ENCODE data around the gene EFHC1.

DNA sequence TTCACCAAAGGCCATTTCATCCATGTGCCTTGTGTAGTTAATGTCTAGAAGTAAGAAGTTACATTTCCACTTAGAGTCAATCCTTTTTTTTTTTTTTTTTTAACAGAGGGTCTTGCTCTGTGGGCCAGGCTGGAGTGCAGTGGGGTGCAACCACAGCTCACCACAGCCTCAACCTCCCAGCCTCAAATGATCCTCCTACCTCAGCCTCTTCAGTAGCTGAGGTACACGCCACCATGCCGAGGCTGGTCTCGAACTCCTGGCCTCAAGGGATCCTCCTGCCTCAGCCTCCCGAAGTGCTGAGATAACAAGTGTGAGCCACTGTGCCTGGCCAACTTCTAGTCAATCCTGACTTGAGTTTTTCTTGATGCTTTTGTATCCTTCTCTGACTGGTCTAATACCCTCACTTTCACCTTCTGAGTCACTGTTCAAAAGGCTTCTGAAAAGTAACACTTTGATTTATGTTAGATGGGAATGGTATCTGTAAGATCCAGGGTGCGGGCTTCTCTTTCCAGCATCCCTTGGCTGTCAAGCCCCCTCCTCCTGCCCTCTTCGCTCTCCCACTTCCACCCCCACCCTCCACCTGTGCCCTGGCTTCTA, 134.6 kb downstream of the EFHC1 start:
- TF ChIP-seq POLR2A (IDR thresholded peaks at IDR 0.05) = no peak
- TF ChIP-seq, protein P1, sequence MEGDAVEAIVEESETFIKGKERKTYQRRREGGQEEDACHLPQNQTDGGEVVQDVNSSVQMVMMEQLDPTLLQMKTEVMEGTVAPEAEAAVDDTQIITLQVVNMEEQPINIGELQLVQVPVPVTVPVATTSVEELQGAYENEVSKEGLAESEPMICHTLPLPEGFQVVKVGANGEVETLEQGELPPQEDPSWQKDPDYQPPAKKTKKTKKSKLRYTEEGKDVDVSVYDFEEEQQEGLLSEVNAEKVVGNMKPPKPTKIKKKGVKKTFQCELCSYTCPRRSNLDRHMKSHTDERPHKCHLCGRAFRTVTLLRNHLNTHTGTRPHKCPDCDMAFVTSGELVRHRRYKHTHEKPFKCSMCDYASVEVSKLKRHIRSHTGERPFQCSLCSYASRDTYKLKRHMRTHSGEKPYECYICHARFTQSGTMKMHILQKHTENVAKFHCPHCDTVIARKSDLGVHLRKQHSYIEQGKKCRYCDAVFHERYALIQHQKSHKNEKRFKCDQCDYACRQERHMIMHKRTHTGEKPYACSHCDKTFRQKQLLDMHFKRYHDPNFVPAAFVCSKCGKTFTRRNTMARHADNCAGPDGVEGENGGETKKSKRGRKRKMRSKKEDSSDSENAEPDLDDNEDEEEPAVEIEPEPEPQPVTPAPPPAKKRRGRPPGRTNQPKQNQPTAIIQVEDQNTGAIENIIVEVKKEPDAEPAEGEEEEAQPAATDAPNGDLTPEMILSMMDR (IDR thresholded peaks at IDR 0.05) = no peak

Measured in thyroid gland (tissue), 4 donors.